Stimulated activated CD4-positive, alpha-beta T cell treated with anti-CD3 and anti-CD28 coated beads, Interleukin-1b, Interleukin-23, amount 100 ng/mL, for 1 hour (primary cell): ENCODE results near the gene KCNG2.

Experiments used
- DNase-seq, 2 donors: peaks; one replicate each; pipeline ENCODE4 v3.0.0-alpha.2; 2020; ENCODE audit warnings: low read depth in 2 of 2

KCNG2 gene

DNA sequence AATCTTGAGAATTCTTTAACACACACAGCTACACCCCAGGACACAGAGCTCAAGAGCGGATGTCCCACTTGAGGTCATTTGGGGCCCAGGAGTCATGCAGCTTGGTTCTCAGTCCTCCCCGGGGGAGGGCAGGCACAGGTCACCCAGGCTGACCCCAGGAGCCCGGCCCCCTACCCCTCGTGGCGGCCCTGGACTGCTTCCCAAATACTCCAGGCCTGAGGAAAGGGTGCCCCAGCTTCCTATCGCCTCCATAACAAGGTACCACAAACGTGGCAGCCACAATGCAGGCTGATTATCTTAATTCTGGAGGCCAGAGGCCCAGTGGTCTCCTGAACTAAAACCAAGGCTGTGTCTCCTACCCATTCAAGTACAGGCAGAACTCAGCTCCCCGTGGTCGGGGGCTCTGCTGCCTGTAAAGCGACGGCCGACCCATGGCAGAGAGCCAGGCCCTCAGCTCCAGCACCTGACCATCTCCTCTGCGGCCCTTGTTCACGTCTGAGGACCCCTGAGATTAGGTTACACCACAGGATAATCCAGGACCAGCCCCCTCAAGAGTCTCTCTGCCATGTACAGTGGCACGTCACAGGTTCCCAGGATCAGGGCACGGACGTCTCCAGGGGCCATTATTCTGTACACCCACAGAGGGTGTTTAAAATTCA is 143.2 kb downstream of the KCNG2 start:
- no peak for DNase-seq

DNA sequence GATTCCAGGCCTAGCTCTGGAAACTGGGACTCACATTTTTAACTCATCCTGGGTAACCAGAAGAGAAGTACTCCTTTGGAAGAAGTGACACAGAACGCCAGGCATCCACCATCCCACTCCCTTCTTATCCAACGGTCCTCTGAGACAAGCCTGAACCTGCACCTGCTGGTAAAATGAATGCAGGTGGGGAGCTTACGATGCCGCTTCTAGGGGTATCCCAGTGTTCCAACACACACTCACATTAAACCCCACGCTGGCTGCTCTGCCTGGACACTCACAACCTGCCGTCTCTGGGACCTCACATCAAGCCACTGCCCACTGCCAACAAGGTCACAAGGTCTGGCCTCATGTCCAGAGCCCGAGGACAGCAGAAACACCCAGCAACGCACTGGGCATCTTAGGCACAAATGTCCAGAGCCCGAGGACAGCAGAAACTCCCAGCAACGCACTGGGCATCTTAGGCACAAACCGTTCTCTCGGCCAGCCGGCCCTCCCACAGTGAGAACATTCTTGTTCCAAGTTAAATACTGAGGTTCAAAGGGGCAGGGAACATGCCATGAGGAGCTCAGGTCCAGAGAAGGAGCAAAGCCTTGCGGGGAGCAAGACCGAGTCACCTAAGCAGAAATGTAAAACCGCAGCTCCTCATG is 143.9 kb downstream of the KCNG2 start:
- DNase-seq: no peak

DNA sequence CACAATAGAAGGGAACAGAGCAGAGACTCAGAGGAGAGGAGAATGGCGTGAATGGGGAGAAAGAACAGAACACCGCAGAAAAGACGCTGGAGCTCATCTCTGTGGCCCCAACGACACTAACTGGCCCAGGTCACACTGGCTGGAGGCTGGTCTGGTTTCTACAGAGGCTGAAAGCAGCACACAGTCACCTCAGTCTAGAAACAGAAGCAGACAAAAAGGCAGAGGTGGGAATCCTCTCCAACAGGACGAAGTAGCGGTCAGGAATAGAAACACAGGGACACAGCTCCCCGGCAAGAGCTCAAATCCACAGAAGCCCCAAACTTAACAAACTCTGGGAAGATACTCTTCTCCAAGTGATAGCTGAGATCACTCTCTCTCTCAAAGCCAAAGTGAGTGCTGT is 144.5 kb downstream of the KCNG2 start:
- no peak for DNase-seq

DNA sequence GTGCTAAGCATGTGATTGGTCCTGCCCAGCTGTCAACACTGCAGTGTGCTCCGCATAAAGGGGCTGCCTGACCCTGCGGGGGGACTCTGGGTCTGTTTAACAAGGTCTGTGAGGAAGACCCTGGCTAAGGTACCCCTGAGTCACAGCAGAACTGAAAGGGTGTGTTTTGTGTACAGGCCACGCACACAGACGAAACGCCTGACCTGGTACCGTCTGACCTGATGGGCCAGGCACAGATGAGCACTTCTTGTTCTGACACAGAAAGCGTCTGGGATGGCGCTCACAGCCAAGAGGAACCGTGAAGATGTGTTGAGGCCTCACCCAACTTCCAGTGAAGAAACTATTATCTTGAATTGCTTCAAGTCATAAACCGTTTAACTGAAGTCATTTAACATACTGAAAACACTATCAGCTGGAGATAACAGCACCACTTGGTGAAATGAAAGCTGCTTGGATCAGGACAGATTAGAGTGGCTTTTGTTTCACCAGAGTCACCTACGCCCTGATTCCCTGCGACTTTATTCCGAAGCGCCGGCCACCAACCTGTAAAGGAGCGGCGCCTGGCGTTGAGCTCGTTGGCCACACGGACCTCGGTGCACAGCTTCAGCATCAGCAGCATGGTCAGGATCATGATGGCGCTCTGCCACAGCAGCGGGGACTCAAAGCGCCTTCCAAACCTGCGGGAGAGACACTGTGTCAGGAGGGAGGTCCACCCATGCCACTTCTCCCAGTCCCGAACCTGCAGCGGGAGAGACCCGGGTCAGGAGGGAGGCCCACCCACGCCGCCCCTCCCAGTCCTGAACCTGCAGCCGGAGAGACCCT is 145.3 kb downstream of the KCNG2 start:
- DNase-seq: no peak

DNA sequence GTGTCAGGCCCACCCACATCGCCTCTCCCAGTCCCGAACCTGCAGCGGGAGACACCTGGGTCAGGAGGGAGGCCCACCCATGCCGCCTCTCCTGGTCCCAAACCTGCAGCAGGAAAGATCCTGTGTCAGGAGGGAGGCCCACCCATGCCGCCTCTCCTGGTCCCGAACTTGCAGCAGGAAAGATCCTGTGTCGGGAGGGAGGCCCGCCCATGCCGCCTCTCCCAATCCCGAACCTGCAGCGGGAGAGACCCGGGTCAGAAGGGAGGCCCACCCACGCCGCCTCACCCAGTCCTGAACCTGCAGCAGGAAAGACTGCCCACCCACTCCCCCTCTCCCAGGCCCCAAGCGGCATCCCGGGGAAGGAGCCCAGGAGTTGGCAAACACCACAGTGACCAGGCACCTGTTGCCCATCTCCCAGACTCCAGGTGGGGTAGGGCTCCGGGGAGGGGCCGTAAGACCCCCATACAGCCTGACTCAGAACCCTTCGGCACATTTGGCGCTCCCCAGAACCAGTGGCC is 145.9 kb downstream of the KCNG2 start:
- no peak for DNase-seq

DNA sequence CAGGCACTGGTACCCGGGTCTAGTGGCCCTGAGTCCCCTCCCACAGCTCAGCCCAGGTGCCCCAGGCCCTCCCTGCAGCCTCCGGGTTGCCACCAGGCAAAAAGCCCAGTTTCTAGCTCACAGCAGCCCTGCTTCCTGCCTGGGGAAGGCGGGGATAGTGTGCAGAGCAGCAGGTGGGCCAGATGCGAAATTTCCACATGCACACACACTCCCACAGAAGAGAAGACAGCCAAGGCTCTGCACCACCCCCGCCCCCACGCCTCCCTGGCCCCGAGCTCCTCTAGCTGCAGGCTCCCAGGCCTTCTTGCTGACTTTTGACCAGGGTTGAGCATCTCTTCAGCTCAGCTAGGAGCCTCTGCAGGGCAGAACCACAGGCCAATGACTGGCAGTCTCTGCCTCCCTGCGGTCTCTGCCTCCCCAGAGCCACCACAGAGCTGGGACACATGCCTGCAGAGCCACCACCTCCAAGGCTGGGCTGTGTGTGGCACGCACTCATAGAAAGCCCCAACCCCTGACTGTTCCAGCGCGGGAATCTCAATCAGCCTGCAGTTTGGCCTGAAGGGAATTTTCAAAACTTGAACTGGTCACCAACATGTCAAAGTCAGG is 146.5 kb downstream of the KCNG2 start:
- no peak for DNase-seq

DNA sequence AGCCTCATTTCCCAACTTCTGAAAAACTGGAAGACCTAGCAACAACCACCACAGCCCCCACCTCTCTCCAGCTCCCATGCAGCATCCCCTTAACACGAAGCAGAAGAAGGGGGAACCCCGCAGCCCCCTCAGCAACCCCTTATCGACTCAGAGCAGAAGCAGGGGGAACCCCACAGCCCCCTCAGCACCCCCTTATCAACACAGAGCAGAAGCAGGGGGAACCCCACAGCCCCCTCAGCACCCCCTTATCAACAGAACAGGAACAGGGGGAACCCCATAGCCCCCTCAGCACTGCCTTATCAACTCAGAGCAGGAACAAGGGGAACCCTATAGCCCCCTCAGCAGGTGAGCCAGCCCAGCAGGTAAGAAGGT is 147.0 kb downstream of the KCNG2 start:
- DNase-seq: no peak

DNA sequence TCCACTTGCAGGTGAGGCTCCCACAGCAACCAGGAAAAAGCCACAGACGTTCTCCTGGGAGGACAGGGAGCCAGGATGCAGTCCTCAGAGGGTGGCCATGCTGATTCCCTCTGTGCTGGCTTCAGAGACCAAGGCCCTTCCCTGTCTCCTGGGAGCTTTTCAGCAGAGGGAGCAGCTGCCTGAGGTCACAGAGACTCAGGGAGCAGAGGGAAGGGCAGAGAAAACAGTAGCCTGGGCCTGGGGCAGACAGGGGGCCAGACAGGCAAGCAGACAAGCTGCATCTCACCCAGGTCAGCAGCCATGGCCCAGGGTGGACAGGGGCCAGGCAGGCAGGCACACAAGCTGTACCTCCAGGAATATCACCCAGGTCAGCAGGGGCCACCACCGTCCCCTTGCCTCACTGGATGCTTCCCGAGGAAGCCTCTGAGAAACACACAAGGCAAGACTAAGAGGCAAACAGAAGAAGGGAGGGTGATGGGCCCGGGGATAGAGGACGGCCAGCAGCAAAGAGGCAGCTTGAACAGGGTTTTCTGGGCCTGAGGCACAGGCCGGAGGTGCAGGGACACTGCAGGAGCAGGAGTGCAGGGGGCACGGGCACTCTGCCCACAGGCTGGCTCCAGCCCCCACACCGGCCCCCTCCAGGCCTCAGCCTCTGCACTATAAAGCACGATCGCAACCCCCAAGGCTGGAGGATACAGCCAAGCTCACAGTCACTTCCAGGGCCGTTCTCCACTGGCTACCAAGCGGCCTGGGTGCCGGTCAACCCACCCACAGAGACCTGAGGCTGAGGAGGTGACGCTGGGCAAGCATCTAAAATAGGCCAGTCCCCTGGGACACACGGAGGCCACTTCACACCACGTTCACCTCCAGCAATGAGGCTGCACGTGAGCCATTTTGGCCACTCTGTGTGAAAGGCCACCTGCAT is 147.6 kb downstream of the KCNG2 start:
- DNase-seq: no peak

DNA sequence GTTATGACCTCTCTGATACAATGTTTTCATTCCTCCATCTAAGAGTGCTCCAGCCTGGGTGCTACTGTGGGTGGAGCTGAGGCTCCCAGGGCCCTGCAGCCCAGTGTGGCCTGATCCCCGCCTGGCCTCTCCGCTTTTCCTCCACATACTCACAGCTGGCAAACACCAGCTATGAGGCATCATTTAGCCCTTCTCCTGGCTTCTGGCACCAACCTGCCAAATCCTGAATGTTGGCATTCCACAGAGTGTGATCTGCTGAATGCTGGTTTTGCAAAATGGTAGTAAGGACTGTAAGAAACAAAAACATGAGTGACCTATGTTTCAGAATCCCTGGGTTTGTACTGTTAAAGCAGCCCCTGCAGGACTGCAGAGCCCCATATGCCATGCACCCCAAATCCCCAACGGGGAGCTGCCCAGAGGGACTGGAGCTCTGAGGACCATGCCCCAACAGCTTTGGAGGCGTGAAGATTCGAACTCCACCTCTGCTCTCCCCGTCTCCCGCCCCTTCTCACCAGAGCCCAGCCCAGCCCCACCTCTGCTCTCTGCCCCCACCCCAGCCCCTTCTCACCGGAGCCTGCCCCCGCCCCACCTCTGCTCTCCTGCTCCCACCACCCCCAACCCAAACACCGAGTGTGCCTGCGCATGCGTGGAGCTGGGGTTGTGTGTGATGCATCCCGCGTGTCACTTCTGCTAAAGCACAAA is 149.5 kb downstream of the KCNG2 start:
- DNase-seq: no peak

DNA sequence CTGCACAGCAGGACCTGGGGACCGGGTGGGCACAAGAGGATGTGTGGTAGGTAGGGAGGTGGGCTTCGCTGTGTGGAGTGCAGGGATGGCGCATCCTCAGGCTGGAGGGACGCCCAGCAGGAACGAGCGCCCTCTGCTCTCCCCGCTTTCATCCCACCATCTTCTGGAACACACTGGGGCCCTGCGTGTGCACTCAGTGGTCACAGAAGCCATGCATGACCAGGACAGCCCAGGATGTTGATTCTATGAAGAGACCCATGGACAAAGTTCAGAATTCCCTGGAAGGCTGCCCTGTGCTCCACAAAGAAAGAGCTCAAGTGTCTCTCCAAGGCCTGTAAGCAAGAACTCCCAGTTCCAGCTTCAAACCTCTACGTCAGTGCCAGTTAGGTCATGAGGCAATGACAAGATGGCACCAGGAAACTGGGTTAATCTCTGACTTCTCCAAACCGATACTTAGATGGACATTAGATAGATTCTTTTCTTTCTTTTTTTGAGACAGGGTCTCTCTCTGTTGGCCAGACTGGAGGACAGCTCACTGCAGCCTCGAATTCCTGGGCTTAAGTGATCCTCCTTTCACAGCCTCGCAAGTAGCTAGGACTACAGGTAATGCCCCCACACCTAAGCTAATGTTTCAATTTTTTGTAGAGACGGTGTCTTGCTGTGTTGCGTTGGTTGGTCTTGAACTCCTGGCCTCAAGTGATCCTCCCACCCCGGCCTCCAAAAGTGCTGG is 150.3 kb downstream of the KCNG2 start:
- no peak for DNase-seq

DNA sequence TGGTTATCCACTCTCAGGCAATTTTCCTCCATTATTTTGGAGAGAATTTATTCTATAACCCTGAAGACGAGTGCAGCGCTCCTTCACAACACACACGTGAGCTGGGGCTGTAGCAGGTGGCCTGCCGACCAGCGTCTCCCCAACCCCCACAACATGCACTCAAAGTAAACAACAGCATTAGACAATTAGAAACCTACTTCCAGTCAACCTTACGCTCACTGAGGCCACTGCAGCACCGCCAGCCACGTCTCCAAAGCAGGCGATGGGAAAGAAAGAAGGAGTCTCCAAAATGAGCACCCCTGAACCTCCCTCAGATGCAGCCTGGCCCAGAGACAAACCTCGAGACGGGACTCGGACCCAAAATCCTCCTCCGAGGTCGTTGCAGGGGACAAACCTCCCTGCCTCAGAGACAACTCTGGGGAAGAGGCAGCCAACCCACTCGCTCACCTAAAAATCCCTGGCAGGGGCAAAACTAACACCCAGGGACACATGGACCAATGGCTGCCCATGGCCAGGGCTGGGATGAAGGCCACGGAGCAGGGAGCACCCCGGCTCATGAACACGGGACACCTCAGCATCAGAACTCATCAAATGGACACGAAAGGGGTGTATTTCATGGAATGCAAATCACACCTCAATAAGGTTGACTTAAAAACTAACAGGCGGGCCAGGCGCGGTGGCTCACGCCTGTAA is 151.1 kb downstream of the KCNG2 start:
- DNase-seq: no peak
